Natural killer cell (primary cell): ENCODE results near the gene ASTN2. TPM values are rescaled to one million over a fixed set of nuclear protein-coding genes. Genes with fewer than 3 reads are reported as not detected.

Source experiments
- ATAC-seq, 3 donors: fragments of 150-1000 bp in 2 of 3; fragments of 200-7000 bp in 1 of 3; cut with Tn5 transposase; 1 replicate in 1 of 3; 2 replicates in 2 of 3; pipeline ENCODE4 v1.10.0; 2021; ENCODE audit warnings: mild to moderate bottlenecking in 2 of 3, moderate library complexity in 2 of 3
- DNase-seq, 2 donors: peaks; one replicate each; pipeline versions ENCODE4 v3.0.0 to v3.0.0-alpha.2; 2013 to 2021; ENCODE audit warnings: mixed read lengths in 1 of 2
- H3K27ac ChIP-seq: one replicate; pipeline ENCODE4 v1.5.1; 2013; ENCODE audit warnings: mild to moderate bottlenecking, low read length
- H3K27me3 ChIP-seq: one replicate; pipeline ENCODE4 v1.6.1; 2013; ENCODE audit warnings: low read length; ENCODE audit not compliant: control insufficient read depth, insufficient read depth
- H3K36me3 ChIP-seq: one replicate; pipeline ENCODE4 v1.6.1; 2013; ENCODE audit warnings: low read length; ENCODE audit not compliant: control insufficient read depth, insufficient read depth
- H3K4me1 ChIP-seq: one replicate; pipeline ENCODE4 v1.6.1; 2013; ENCODE audit warnings: low read length; ENCODE audit not compliant: control insufficient read depth, insufficient read depth
- H3K4me3 ChIP-seq: one replicate; pipeline ENCODE4 v1.5.1; 2013; ENCODE audit warnings: low read length
- H3K9me3 ChIP-seq: one replicate; pipeline ENCODE4 v1.6.1; 2013; ENCODE audit warnings: low read length; ENCODE audit not compliant: control insufficient read depth, insufficient read depth
- H3K27ac Mint-ChIP-seq, 2 donors: one replicate each; pipeline ENCODE4 v1.8.0; 2022; ENCODE audit warnings: mild to moderate bottlenecking in 2 of 2, mixed read lengths in 2 of 2, moderate library complexity in 1 of 2
- H3K27me3 Mint-ChIP-seq, 2 donors: one replicate each; pipeline ENCODE4 v1.8.0; 2022; ENCODE audit warnings: low read depth in 2 of 2, mixed read lengths in 2 of 2
- H3K36me3 Mint-ChIP-seq: one replicate; pipeline ENCODE4 v1.8.0; 2022; ENCODE audit warnings: mixed read lengths
- H3K4me1 Mint-ChIP-seq, 2 donors: one replicate each; pipeline ENCODE4 v1.8.0; 2022; ENCODE audit warnings: mixed read lengths in 2 of 2
- H3K4me3 Mint-ChIP-seq: one replicate; pipeline ENCODE4 v1.8.0; 2022; ENCODE audit warnings: mild to moderate bottlenecking, moderate library complexity, mixed read lengths
- H3K9me3 Mint-ChIP-seq, 2 donors: one replicate each; pipeline ENCODE4 v1.8.0; 2022; ENCODE audit warnings: mixed read lengths in 2 of 2
- CTCF ChIP-seq: fragments of 200-600 bp; IDR thresholded peaks from one replicate; pipeline ENCODE4 v1.8.0; 2022; ENCODE audit warnings: antibody characterized with exemption
- WGBS: methylation state at CpG from one replicate; pipeline ENCODE4 v1.1.7; 2013; ENCODE audit warnings: missing lambda C conversion rate; ENCODE audit not compliant: insufficient coverage; 5-methylcytosine and 5-hydroxymethylcytosine counted together
- intact Hi-C: fragments of 100-400 bp; cut with micrococcal nuclease; formaldehyde crosslinking; loops from one replicate; pipeline ENCODE4 v1.14.2; 2022
- total RNA-seq, 4 donors: library from RNA; stranded (reverse); fragments of 120-200 nt in 1 of 4; gene quantifications; one replicate each; pipeline versions ENCODE4 v1.2.3 to v1.2.4, GENCODE V29; 2013 to 2022

Gene ASTN2
- total RNA-seq, 3 donors from 2014 or later (not counting 1 experiment from before 2014, with no cell fraction given), result 3.0 to 3.5 (median 3.2) TPM

DNA sequence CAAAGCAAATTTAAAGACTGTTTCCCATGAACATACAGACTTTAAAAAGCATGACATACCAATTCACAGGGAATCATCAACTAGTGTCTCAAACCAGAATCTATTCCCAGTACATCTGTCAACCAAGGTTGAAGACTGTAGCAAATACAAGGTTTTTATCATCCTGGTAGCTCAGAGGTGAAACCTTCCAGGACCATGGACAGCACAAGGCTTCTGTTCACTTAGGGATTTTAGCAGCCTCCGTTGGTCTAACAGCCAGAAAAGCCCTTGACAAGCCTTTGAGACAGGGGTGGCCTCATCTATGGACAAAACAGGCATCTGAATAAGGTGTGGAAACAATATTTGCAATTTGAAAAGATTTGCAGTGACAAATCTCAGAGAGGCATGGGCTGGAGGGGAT is 608.8 kb downstream of the ASTN2 start:
- Histone ChIP-seq H3K4me1 (no peaks in the 10 kb centered on the region), H3K4me3 (no peak overlapping the region), H3K27me3 (no peaks in the 10 kb centered on the region), H3K9me3 (no peaks in the 10 kb centered on the region), H3K36me3 (no peaks in the 10 kb centered on the region), H3K27ac (no peak overlapping the region)
- TF ChIP-seq CTCF, result no peak
- Mint-ChIP-seq H3K36me3 (no peaks in the 10 kb centered on the region), H3K27me3 (no peaks in the 10 kb centered on the region), H3K9me3 (peaks cover 0 to 2% of the 10 kb centered on the region in 2 donors), H3K4me1 (no peaks in the 10 kb centered on the region), H3K27ac (no peak overlapping the region), H3K4me3 (no peak overlapping the region)
- intact Hi-C loops, result no loop called here
- ATAC-seq, result no peak
- no peak for DNase-seq
- WGBS, result 21% methylated on average over 1 of the region's 1 CpG

DNA sequence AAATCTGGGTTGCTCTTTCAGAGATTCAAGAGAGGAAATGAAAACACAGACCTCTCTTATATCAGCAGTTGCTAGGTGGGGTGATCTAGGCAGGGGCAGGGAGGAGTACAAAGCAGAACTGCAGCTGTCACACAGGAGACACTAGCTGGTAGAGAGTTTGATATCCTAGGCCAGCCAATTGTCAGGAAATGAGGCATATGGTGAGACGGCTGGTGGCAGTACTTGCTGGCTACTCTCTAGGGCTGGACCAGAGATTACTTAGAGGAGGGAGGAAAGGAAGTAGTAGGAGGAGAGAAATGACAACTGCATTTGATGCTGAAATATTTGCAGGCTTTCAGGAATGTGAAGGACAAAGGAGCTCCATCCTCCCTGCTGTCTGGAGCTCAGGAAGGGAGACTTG is 614.0 kb downstream of the ASTN2 start:
- 8% methylated on average over 1 of the region's 1 CpG for WGBS
- Histone ChIP-seq H3K27me3 (no peaks in the 10 kb centered on the region), H3K4me1 (no peaks in the 10 kb centered on the region), H3K36me3 (no peaks in the 10 kb centered on the region), H3K9me3 (no peaks in the 10 kb centered on the region), H3K4me3 (no peak overlapping the region), H3K27ac (no peak overlapping the region)
- intact Hi-C loops, result no loop called here
- ATAC-seq, result no peak
- Mint-ChIP-seq H3K36me3 (no peaks in the 10 kb centered on the region), H3K4me1 (peaks cover 0 to 4% of the 10 kb centered on the region in 2 donors), H3K4me3 (no peak overlapping the region), H3K27ac (no peak overlapping the region), H3K27me3 (peaks cover 0 to 7% of the 10 kb centered on the region in 2 donors), H3K9me3 (peaks cover 0 to 5% of the 10 kb centered on the region in 2 donors)
- DNase-seq, result no peak
- TF ChIP-seq CTCF, result no peak

GRCh38 chr9:116800074-116800473 is 614.8 kb downstream of the ASTN2 start:
- H3K4me3 ChIP-seq, result no peak overlapping the region
- Mint-ChIP-seq H3K27ac (no peak overlapping the region), H3K4me3 (no peak overlapping the region), H3K36me3 (no peaks in the 10 kb centered on the region), H3K9me3 (peaks cover 0 to 5% of the 10 kb centered on the region in 2 donors), H3K27me3 (peaks cover 0 to 7% of the 10 kb centered on the region in 2 donors), H3K4me1 (peaks cover 0 to 4% of the 10 kb centered on the region in 2 donors)
- H3K36me3 ChIP-seq, result no peaks in the 10 kb centered on the region
- no peak for TF ChIP-seq CTCF
- no peak overlapping the region for H3K27ac ChIP-seq
- no peak for DNase-seq
- 74% methylated on average over 4 of the region's 4 CpGs for WGBS
- intact Hi-C loops, result no loop called here
- no peaks in the 10 kb centered on the region for H3K9me3 ChIP-seq
- no peaks in the 10 kb centered on the region for H3K27me3 ChIP-seq
- no peaks in the 10 kb centered on the region for H3K4me1 ChIP-seq
- ATAC-seq, result no peak

DNA sequence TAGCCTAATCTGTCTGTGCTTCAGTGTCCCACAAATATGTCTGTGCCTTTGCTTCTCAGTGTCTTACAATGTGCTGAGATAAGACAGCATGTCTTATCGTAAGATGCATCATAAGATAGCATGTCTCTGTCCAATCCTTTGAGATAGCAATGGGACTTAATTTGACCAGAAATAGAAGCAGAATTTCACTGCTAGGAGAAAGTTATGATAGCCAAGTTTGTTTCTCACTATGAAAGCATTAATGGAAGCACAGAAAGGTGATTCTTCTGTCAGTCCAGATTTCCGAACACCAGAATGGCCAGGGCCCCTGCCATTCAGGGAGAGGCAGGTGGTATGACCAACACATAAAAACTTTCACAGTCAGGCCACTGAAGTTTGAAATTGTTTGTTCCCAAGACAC is 616.3 kb downstream of the ASTN2 start:
- 36% methylated on average over 2 of the region's 2 CpGs for WGBS
- ATAC-seq, result no peak
- peaks cover 0 to 5% of the 10 kb centered on the region in 2 donors for H3K9me3 Mint-ChIP-seq
- Histone ChIP-seq H3K36me3 (no peaks in the 10 kb centered on the region), H3K4me1 (no peaks in the 10 kb centered on the region), H3K27me3 (no peaks in the 10 kb centered on the region), H3K9me3 (no peaks in the 10 kb centered on the region), H3K4me3 (no peak overlapping the region), H3K27ac (no peak overlapping the region)
- no peak overlapping the region for H3K27ac Mint-ChIP-seq
- intact Hi-C loops, result no loop called here
- H3K36me3 Mint-ChIP-seq, result no peaks in the 10 kb centered on the region
- no peak overlapping the region for H3K4me3 Mint-ChIP-seq
- peaks cover 0 to 4% of the 10 kb centered on the region in 2 donors for H3K4me1 Mint-ChIP-seq
- DNase-seq, result no peak
- no peak for TF ChIP-seq CTCF
- peaks cover 0 to 7% of the 10 kb centered on the region in 2 donors for H3K27me3 Mint-ChIP-seq
